Adrenal gland (tissue), 5 donors: ENCODE measurements around the gene PRPH2.

Source experiments
- POLR2A ChIP-seq, 2 donors: fragments of 450-650 bp; IDR thresholded peaks; one replicate each; pipeline ENCODE4 v1.6.1; 2017; ENCODE audit warnings: antibody characterized with exemption in 2 of 2, mild to moderate bottlenecking in 2 of 2, moderate library complexity in 1 of 2
- TF ChIP-seq, protein P1 (sequence below), 6 experiments: fragments of 450-650 bp in 4 of 6; fragments of 200-600 bp in 2 of 6; sonication (generic) in 1 of 6; IDR thresholded peaks; 1 replicate in 5 of 6; 2 replicates in 1 of 6; pipeline versions ENCODE4 v1.5.1 to v1.8.0; 2016 to 2021; ENCODE audit warnings: antibody characterized with exemption in 6 of 6, mild to moderate bottlenecking in 2 of 6, moderate library complexity in 1 of 6
- donor health status: DM: no; HTN: no; CAD: no.

DNA sequence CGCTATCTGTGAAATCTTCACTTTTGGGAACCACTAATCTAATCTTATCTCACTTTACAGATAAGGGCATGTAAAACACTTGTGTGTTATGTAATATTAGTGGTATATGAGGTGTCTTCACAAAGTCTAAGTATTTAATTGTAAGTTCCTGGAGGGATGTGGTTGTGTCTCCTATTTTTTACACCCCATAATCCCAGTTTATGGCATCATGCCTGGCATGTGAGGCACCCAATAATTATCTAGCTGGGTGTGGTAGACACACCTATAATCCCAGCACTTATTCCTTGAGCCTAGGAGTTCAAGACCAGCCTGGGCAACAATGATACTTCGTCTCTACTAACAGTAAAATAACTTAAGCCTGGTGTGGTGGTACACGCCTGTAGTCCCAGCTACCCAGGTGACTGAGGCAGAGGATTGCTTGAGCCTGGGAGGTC, 40.0 kb upstream of the PRPH2 start:
- TF ChIP-seq, protein P1, sequence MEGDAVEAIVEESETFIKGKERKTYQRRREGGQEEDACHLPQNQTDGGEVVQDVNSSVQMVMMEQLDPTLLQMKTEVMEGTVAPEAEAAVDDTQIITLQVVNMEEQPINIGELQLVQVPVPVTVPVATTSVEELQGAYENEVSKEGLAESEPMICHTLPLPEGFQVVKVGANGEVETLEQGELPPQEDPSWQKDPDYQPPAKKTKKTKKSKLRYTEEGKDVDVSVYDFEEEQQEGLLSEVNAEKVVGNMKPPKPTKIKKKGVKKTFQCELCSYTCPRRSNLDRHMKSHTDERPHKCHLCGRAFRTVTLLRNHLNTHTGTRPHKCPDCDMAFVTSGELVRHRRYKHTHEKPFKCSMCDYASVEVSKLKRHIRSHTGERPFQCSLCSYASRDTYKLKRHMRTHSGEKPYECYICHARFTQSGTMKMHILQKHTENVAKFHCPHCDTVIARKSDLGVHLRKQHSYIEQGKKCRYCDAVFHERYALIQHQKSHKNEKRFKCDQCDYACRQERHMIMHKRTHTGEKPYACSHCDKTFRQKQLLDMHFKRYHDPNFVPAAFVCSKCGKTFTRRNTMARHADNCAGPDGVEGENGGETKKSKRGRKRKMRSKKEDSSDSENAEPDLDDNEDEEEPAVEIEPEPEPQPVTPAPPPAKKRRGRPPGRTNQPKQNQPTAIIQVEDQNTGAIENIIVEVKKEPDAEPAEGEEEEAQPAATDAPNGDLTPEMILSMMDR (IDR thresholded peaks at IDR 0.05) = no peak
- TF ChIP-seq POLR2A (IDR thresholded peaks at IDR 0.05) = no peak
